ENCODE measurements around the gene LCE3A.

GRCh38 chr1:152580433-152580832, 42.5 kb downstream of the LCE3A start, which contains the start of gene LCE3D:
- TF ChIP-seq POLR2A (IDR thresholded peaks at IDR 0.05; ENCODE audit: low read length) (no peak), GATA1 (IDR thresholded peaks at IDR 0.05; ENCODE audit: low read depth, low read length) (no peak)
